HG03439 (cell line): ENCODE data around the gene IPO9.
"Not testable (repeated sequence)": the region's sequence is repeated elsewhere in the genome, so short reads cannot be mapped to it uniquely, and the experiment has no call there.

ENCODE experiments used
- ATAC-seq: cut with Tn5 transposase; IDR thresholded peaks from one replicate; pipeline ENCODE4 v1.9.1; 2021; ENCODE audit warnings: mild to moderate bottlenecking, moderate library complexity; ENCODE audit not compliant: unreplicated experiment

IPO9 gene

DNA sequence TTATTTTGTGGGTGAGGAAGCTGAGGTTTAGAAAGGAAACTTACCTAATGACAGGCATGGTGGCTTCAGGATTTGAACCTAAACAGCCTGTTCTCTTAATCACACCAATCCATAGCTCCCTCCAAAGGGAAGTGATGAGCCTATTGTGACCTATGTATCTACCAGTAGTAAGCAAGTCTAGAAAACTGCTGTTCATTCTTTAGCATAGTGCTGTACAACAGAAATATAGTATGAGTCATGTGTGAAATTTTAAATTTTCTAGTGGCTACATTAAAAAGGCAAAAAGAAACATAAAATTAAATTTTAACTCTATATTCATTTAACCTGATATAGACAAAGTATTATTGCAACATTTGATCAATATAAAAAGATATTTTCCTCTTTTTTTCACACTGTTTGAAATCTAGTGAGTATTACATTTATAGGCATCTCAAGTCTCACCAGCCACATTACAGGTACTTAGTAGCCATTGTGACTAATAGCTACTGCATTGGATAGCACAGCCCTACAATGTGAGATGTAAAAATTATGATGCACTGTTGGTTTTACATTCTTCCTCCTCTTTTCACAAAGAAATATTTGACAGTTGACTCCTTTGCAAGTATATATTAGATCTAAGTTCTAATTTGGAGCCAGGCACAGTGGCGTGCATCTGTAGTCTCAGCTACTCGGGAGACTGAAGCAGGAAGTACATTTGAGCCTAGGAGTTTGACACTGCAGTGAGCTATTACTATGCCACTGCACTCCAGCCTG lies 16.6 kb downstream of the IPO9 start:
- ATAC-seq = no peak

- ATAC-seq = no peak
These were observed 18.2 kb downstream of the IPO9 start for GRCh38 chr1:201847150-201847549.

GRCh38 chr1:201848230-201848629 lies 19.3 kb downstream of the IPO9 start:
- no peak for ATAC-seq

- ATAC-seq = no peak
These were observed 20.6 kb downstream of the IPO9 start for GRCh38 chr1:201849372-201850052.

- no peak for ATAC-seq
These were observed 21.1 kb downstream of the IPO9 start for GRCh38 chr1:201850053-201850397.

GRCh38 chr1:201851949-201852348 lies 23.0 kb downstream of the IPO9 start:
- no peak for ATAC-seq

DNA sequence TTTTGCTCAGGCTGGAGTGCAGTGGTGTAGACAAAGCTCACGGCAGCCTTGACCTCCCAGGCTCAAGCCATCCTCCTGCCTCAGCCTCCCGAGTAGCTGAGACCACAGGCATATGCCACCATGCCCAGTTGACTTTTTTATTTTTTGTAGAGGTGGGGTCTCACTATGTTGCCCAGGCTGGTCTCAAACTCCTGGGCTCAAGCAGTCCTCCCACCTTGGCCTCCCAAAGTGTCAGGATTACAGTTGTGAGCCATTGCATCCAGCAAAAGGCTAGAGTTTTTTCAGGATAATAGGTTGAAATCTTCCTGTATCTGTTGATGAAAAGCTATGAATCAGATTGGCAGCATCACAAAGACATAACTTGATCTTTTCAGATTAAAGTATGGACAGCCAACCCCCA lies 27.8 kb downstream of the IPO9 start:
- not testable (repeated sequence) for ATAC-seq

DNA sequence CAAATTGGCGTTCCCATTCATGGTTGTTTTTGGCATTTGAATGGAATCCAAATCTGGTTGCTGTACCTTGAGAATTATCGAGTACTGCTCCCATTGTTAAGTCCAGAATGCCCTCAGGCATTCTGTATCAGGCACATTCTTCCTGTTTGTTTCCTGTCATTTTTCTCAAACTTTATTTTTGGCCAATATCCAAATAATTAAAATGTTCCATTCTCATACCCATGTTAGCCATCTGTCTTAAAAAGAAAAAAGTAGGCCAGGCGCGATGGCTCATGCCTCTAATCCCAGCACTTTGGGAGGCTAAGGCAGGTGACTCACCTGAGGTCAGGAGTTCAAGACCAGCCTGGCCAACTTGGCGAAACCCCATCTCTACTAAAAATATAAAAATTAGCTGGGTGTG lies 30.5 kb downstream of the IPO9 start:
- ATAC-seq = no peak

GRCh38 chr1:201861448-201861847 lies 32.5 kb downstream of the IPO9 start:
- no peak for ATAC-seq

DNA sequence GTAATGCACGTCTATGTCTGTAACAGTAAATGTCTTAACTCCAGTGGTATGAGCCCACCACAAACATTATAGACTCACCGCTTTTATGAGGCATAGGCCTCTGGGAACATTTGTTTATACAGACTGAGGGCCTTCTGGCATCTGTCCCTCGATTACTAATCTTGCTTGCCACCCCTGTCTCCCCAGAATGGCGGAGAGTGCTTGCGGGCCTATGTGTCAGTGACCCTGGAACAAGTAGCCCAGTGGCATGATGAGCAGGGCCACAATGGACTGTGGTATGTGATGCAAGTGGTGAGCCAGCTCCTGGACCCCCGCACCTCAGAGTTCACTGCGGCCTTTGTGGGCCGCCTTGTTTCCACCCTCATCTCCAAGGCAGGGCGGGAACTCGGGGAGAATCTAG lies 41.4 kb downstream of the IPO9 start:
- ATAC-seq = no peak

DNA sequence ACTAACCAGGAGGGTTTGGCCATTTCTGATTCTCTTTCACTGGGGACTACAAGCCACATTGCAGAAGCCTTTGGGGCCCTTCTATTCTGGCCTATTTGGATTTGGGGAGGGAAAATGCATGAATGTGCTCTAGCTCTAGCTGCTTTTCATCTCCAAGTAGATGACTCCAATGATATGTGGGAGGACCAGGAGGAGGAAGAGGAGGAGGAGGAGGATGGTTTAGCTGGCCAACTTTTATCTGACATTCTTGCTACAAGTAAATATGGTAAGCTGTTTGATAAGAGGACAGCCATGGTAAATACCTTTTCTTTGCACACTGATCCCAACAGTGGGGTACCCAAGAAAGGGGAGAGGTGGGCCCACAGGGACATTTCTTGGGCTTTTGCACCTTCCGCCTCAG lies 45.7 kb downstream of the IPO9 start:
- no peak for ATAC-seq

- no peak for ATAC-seq
These were observed 47.3 kb downstream of the IPO9 start for GRCh38 chr1:201876148-201876818.

DNA sequence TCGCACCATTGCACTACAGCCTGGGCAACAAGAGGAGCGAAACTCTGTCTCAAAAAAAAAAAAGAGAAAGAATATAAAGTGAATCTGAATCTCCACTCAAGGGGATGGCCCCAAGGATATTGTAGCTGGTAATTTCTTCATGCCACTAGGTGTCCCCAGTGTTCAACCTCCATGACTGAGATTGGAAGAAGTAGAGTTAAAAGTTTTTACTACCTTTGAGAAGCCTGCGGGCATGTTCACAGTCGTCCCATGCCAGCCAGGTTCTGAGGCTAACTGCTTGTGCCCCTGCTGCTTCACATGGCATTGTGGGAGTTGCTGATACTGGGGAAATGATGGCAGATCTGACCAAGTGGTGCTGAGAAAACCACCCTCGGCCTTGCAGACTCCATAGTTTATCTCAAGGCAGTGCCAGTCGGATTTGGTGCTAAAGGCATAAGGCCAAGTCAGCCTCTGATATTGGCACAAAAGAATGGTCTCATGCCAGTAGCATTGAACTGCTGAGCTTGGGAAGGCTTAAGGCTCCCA lies 49.0 kb downstream of the IPO9 start:
- no peak for ATAC-seq

- ATAC-seq = no peak
These were observed 52.1 kb downstream of the IPO9 start for GRCh38 chr1:201880928-201881571.

DNA sequence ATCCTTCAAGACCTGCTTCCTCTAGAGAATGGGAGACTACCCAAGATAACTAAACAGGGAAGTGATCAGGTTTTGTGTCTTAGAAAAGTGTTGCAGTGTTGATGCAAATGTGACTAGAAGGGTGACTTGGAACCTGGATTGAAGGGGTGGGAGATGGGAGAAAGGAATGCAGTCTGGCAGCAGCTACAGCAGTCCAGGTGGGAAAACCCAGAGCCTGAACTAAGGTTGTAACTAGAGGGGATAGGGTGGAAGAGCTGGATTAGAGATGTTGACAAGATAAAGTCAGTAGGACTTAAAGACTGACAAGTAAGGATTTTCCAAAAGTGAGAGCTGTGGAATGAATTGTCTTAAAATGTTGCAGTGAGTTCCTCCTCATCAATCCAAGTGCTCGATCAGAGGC lies 52.7 kb downstream of the IPO9 start:
- no peak for ATAC-seq

- ATAC-seq = no peak
These were observed 53.7 kb downstream of the IPO9 start for GRCh38 chr1:201882665-201883132.

DNA sequence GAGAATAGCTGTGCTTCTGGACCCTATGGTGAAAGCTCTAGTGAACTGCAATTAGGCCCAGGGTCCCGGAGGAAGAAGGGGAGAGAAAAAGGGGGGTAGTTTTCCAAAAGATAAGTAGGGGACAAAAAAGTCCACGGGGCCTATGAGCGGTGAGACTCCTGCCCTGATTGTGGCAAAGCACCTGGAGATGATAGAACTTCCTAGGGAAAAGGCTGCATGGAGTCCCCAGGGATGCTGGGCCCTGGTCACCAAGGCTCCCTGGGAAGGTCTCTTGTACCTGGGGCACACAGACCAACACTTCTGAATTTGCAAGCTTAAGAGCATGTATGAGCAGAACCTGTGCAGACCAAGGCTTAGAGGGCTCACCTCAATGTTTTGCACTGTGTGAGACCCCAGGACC lies 54.3 kb downstream of the IPO9 start:
- no peak for ATAC-seq

DNA sequence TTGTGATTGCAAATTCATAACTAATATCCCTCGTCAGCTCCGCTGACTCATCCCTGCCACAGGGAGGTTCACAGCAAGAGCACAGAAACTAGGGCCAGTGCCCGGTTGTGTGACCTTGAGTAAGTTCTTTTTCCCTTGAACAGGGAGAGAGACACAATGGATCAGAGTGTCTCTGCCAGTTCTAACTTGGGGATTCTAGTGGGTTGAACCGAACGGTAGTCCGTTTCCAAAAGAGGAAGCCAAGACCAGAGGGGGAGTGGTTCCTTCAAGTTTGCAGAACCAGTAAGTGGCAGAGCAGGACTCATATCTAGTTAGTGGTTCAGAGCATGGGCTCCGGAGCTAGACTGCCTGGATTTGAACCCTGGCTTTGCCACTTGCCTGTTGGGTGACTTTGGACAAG lies 54.8 kb downstream of the IPO9 start:
- no peak for ATAC-seq

- ATAC-seq = no peak
These were observed 55.5 kb downstream of the IPO9 start for GRCh38 chr1:201884425-201884824.

GRCh38 chr1:201885531-201886075 lies 56.6 kb downstream of the IPO9 start:
- no peak for ATAC-seq
